HG02763 (cell line): ENCODE data around the gene WASHC1.
"Not testable (repeated sequence)": the region's sequence is repeated elsewhere in the genome, so short reads cannot be mapped to it uniquely, and the experiment has no call there.

Source experiments
- ATAC-seq: cut with Tn5 transposase; IDR thresholded peaks from one replicate; pipeline ENCODE4 v1.9.1; 2021; ENCODE audit warnings: mild to moderate bottlenecking, moderate library complexity; ENCODE audit not compliant: unreplicated experiment

Gene WASHC1, protein sequence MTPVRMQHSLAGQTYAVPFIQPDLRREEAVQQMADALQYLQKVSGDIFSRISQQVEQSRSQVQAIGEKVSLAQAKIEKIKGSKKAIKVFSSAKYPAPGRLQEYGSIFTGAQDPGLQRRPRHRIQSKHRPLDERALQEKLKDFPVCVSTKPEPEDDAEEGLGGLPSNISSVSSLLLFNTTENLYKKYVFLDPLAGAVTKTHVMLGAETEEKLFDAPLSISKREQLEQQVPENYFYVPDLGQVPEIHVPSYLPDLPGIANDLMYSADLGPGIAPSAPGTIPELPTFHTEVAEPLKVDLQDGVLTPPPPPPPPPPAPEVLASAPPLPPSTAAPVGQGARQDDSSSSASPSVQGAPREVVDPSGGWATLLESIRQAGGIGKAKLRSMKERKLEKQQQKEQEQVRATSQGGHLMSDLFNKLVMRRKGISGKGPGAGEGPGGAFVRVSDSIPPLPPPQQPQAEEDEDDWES

DNA sequence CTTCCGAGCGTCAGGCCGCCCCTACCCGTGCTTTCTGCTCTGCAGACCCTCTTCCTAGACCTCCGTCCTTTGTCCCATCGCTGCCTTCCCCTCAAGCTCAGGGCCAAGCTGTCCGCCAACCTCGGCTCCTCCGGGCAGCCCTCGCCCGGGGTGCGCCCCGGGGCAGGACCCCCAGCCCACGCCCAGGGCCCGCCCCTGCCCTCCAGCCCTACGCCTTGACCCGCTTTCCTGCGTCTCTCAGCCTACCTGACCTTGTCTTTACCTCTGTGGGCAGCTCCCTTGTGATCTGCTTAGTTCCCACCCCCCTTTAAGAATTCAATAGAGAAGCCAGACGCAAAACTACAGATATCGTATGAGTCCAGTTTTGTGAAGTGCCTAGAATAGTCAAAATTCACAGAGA is at the start of gene WASHC1:
TSS of gene WASHC1 (minus strand) at position 101 of the 400 bp plus-strand sequence. CDS start 4,457 bp downstream, outside the sequence.
- ATAC-seq: not testable (repeated sequence)

- not testable (repeated sequence) for ATAC-seq
These were observed 49.1 kb upstream of the WASHC1 start for GRCh38 chr9:78333-78732.

DNA sequence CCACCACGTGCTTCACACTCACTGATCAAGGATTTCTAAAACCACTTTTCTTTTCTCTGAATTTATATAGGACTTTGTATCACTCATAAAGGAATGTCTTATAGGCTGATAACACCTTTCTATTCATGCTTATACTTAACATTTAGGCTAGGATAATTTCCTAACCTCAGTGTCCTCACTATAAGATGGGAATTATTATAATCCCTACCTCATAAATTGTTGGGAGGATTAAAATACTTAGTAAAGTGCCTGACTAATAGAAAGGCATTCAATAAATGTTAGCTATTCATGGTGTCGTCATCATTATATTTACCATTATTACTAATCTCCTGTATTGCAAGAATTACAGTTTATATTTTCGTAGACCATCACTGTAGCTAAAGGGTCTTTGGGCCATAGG is 47.1 kb upstream of the WASHC1 start:
- not testable (repeated sequence) for ATAC-seq

- ATAC-seq: not testable (repeated sequence)
These were observed 44.8 kb upstream of the WASHC1 start for GRCh38 chr9:73900-74525.

GRCh38 chr9:73076-73899 is 44.0 kb upstream of the WASHC1 start:
- not testable (repeated sequence) for ATAC-seq

DNA sequence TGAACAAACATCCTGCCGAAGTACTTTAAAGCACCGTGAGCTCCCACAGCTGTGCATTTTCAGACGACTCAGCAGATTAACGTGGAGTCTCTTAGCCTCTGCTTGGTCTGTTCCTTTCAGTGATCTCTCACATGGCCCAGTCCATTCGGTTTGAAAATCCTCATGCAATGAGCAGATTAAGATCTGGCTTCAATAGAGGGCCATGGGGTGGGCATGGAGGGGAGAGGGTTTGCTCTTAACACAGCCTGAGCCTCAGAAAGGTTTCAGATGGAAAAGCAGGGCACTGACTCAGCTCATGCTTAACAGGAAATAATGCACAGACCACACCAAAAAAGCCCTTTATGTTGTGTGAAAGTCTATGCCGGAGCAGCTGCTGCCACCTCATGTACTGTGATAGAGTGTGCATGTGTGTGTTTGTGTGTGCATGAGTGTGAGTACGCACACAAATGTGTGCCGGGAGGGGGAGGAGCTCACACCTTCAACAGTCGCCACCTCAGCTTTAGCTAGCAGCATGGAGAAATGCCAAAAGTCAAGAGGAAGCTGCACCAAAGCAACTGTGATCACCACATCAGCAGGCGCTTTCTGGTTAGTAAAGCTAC is 33.9 kb upstream of the WASHC1 start:
- peak; percentile 72 for ATAC-seq

- ATAC-seq: peak; percentile 81
These were observed 23.4 kb upstream of the WASHC1 start for GRCh38 chr9:52678-53077.

DNA sequence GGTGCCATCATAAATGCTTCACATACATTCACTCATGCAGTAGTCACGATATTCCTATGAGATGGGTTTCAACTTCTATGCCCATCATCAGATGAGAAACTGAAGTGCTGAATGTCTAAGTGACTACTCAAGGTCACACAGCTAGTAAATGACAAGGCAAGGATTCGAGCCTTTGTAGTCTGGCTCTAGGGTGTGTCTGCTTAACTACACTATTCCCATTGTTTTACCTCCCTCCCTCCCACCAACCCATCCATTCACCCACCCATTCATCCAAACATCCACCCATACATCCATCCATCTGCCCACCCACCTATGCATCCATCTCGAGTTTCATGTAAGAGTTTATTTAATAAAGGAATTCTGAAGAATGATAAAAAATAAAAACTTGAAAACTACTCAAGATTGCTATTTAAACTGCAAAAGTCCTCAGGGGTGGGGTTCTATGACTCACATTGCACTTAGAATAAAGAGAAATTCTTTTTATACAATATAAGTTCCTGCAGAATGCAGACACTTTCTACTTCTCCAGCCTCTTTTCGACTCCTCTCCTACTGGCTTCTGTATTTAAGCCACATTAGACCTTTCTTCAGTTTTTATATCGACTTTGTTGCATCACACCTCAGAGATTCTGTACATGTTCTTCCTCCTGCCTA is 19.1 kb upstream of the WASHC1 start:
- not testable (repeated sequence) for ATAC-seq

DNA sequence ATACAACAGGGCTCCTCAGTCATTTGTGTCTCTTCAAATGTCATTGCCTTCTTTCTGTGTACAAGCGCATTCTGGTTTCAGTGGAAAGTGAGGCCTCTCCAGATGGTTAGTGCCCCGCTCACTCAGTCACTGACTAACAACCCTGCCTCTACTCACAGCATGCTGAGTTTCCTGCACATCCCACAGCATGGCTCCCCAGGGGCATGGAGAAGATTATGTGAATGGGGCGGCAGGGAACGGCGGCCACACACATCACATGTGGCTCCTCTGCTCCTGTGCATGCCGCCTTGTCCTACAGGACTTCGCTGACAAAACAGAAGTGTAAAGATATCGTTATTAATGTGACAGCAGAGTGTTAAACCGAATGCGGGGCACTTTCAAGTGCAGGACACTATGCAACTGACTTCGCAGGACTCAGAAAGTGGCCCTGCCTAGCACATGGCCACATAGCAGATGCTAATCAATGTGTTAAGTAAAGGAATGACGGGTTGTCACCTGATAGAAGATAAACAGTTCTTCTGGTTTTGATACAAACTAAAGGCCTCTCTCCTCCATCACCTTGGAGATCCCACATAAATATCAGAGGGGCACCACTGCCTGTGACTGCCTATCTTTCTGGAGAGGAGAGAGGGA is 17.5 kb upstream of the WASHC1 start:
- ATAC-seq: not testable (repeated sequence)

- ATAC-seq: not testable (repeated sequence)
These were observed 16.9 kb upstream of the WASHC1 start for GRCh38 chr9:46164-46563.

DNA sequence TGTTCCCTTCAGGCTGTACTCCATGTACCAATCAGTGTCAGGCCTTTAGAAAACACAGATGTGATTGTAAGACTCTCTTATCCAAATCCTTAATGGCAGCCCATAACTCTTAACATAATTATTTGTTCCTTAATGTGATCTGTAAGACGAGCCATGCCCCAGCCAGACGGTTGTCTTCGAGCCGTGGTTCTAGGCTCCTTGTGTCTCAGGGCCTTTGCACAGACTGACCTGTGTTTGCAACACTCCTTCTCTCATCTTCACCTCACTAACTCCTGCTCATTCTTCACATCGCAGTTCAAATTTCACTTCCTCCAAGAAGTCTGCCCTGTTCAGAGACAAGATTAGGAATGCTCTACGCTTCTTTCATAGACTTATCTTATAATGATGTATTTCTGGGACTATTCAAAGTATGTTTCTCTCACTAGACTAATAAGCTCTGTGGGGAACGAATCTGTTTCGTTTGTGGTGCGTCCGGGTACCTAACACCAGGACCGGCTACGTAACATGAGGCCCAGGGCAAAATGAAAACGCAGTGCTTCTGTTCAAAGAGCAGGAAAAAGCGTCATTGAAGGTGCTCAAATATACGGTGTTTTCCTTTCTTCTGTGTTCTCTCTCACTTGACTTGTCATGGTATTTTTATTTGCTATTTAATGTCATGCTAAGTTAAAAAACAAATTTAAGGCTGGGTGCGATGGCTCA is 16.1 kb upstream of the WASHC1 start:
- not testable (repeated sequence) for ATAC-seq

DNA sequence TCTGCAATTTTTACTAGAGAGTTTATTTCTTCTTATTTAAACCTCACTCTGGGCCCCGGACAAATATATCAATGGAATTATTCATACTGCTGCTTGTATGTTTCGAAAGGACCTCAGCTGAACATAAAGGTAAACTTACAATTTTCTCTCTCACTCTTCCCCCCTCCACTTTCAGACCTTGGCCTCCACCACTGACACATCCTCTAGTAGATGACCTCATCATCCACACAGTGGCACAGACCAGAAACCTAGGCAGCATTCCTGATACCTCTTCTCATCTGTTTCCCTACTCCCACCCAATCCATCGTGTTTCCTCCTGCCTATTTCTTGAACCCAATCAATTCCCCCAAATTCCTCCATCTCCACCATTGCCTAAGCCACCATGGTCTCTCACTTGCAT is 15.2 kb upstream of the WASHC1 start:
- not testable (repeated sequence) for ATAC-seq

DNA sequence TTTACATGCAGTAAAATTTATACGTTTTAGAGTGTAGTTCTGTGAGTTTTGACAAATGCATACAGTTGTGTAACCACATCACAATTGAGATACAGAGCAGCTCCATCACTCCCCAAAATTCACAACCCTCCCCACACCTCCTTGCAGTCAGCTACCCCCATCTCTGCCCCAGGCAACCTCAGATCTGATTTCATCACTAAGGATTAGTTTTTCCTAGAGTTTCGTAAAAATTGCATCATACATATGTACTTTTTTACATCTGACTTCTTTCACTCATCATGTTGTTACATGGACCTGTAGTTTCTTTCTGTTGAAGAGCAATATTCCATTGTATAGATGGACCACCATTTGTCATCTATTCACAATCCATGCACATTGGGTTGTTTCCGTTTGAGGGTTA is 14.4 kb upstream of the WASHC1 start:
- ATAC-seq: not testable (repeated sequence)

DNA sequence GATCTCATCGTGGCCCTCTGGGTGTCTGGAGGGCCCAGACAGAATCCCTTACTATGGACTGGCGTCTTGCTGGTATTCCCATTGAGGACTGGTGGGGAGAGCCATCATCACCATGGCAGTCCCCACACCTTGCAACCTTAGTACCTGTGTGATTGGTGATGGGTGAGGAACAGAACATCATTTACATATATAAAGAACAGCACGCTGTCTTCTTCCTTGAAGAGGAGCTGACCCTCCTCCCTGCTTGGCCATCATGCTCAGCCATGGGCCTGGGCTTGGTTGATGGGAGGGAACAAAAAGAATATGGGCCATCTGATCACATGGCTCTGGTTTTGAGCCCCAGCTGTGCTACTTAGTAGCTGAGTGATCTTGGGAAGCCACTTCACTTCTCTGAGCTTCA is 13.9 kb upstream of the WASHC1 start:
- ATAC-seq: not testable (repeated sequence)

DNA sequence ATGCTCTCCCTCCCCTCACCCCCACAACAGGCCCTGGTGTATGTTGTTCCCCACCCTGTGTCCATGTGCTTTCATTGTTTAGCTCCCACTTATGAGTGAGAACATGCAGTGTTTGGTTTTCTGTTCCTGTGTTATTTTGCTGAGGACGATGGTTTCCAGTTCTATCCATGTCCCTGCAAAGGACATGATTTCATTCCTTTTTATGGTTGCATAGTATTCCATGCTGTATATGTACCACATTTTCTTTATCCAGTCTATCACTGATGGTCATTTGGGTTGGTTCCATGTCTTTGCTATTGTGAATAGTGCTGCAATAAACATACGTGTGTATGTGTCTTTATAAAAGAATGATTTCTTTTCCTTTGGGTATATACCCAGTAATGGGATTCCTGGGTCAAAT is 12.6 kb upstream of the WASHC1 start:
- not testable (repeated sequence) for ATAC-seq

DNA sequence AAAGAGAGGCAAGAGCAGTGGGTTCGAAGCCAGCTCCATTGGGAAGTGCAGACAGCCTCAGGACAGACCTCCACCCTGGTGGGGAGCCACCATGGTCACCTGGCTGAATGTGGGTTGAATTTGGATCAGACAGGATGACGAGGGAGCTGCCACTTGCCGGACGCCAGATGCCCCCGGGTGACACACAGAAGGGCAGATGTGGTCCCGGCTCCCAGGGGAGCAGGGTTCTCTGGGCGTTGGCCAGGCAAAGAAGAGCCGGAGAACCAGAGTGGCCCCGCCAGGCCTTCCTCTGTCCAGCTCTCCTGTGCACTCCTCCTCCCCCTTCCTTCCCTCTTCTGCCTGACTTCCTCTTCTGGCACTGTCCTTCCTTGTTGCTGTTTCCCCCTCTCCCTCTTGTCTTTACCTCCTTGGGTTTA is 12.0 kb upstream of the WASHC1 start:
- not testable (repeated sequence) for ATAC-seq

DNA sequence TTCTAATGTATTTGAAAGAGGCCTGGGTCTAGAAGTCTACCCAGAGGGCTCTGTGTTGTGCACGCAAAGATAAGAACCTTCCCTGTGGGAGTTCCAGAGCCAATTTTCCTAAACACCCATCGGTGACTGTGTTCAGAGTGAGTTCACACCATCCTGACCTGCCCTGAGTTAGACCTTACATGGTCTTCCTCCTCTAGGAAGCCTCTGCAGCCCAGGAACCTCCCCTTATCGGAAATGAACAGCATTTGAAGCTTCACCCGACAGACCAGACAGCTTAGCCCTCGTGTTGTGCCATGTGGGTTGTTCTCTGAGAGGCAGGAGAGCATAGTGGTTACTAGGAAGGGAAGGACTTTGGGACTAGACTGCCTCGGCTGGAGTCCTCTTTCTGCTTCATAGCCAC is 3.1 kb upstream of the WASHC1 start:
- not testable (repeated sequence) for ATAC-seq

- not testable (repeated sequence) for ATAC-seq
These were observed 481 bp downstream of the WASHC1 start for GRCh38 chr9:28775-29174.

GRCh38 chr9:21621-22020 is 7.6 kb downstream of the WASHC1 start:
- not testable (repeated sequence) for ATAC-seq
